Mucosa of descending colon (tissue), 3 donors: ENCODE results near the gene MED25. TPM values are rescaled to one million over a fixed set of nuclear protein-coding genes. Genes with fewer than 3 reads are reported as not detected.

Experiments used
- ATAC-seq: fragments of 200-7000 bp; cut with Tn5 transposase; one replicate; pipeline ENCODE4 v1.9.1; 2020; ENCODE audit warnings: mild to moderate bottlenecking, moderate library complexity
- DNase-seq, 3 donors: peaks; one replicate each; pipeline ENCODE4 v3.0.0-alpha.2; 2020
- H3K36me3 ChIP-seq: fragments of 200-600 bp; one replicate; pipeline ENCODE4 v1.8.0; 2021; ENCODE audit warnings: low read depth, mild to moderate bottlenecking
- H3K4me1 ChIP-seq: fragments of 200-600 bp; one replicate; pipeline ENCODE4 v1.8.0; 2021; ENCODE audit warnings: low read depth, mild to moderate bottlenecking
- H3K4me3 ChIP-seq: fragments of 200-600 bp; one replicate; pipeline ENCODE4 v1.8.0; 2021; ENCODE audit warnings: mild to moderate bottlenecking
- H3K9me3 ChIP-seq: fragments of 200-600 bp; one replicate; pipeline ENCODE4 v1.8.0; 2021; ENCODE audit warnings: mild to moderate bottlenecking
- CTCF ChIP-seq: fragments of 200-600 bp; IDR thresholded peaks from one replicate; pipeline ENCODE4 v1.8.0; 2022; ENCODE audit warnings: antibody characterized with exemption, mild to moderate bottlenecking
- intact Hi-C, 2 donors: fragments of 100-400 bp; cut with DNase I in 1 of 2; cut with micrococcal nuclease in 1 of 2; formaldehyde crosslinking; loops; one replicate each; pipeline versions ENCODE4 v1.11.0 to v1.11.1; 2022; cut with DNase I, micrococcal nuclease
- total RNA-seq, 3 donors: library from RNA; stranded (reverse); fragmentation: NEBNext Ultra II Directional in 2 of 3; extraction: Animal tissue kit (Norgen Biotek cat#: 25700) in 2 of 3; gene quantifications; one replicate each; pipeline versions ENCODE4 v1.2.1 to v1.2.4, GENCODE V29; 2021 to 2023
- donor health status: DM: no; HTN: no; CAD: no; lungs with moderate emphysema.
- donor health status: DM: no; HTN: no; CAD: no.
- donor health status: DM: no; HTN: yes; CAD: no.

MED25 gene
- total RNA-seq, 3 donors from 2014 or later, result 54.7 to 57.4 (median 55.2) TPM

GRCh38 chr19:49781394-49781793 lies 36.7 kb upstream of the MED25 start:
- no peak overlapping the region for H3K4me3 ChIP-seq
- no peak for TF ChIP-seq CTCF
- no peaks in the 10 kb centered on the region for H3K36me3 ChIP-seq
- intact Hi-C loops, result no loop called here
- no peaks in the 10 kb centered on the region for H3K4me1 ChIP-seq
- H3K9me3 ChIP-seq, result no peaks in the 10 kb centered on the region
- DNase-seq (no peak), ATAC-seq (peak; percentile 24)

GRCh38 chr19:49782515-49782914 lies 35.6 kb upstream of the MED25 start:
- Histone ChIP-seq H3K36me3 (no peaks in the 10 kb centered on the region), H3K4me1 (no peaks in the 10 kb centered on the region), H3K9me3 (no peaks in the 10 kb centered on the region), H3K4me3 (no peak overlapping the region)
- TF ChIP-seq CTCF, result no peak
- intact Hi-C loops, result no loop called here
- no peak for DNase-seq
- ATAC-seq, result no peak

GRCh38 chr19:49786376-49786820 lies 31.7 kb upstream of the MED25 start:
- H3K9me3 ChIP-seq, result no peaks in the 10 kb centered on the region
- no peaks in the 10 kb centered on the region for H3K4me1 ChIP-seq
- no peak for TF ChIP-seq CTCF
- intact Hi-C loops, result no loop called here
- peak; percentile 61 for ATAC-seq
- no peak for DNase-seq
- H3K4me3 ChIP-seq, result no peak overlapping the region
- no peaks in the 10 kb centered on the region for H3K36me3 ChIP-seq

GRCh38 chr19:49787746-49788145 lies 30.3 kb upstream of the MED25 start:
- no peak for TF ChIP-seq CTCF
- no peak for DNase-seq
- ATAC-seq, result no peak
- intact Hi-C loops, result no loop called here
- Histone ChIP-seq H3K36me3 (peaks cover 1% of the 10 kb centered on the region), H3K4me1 (no peaks in the 10 kb centered on the region), H3K9me3 (no peaks in the 10 kb centered on the region), H3K4me3 (no peak overlapping the region)

- H3K9me3 ChIP-seq, result no peaks in the 10 kb centered on the region
- intact Hi-C loops, result no loop called here
- no peak overlapping the region for H3K4me3 ChIP-seq
- H3K36me3 ChIP-seq, result peaks cover 5% of the 10 kb centered on the region
- no peaks in the 10 kb centered on the region for H3K4me1 ChIP-seq
- DNase-seq (no peak), ATAC-seq (no peak)
- TF ChIP-seq CTCF, result no peak
Measured at GRCh38 chr19:49788857-49789256, 29.2 kb upstream of the MED25 start.

- DNase-seq (no peak), ATAC-seq (peak; percentile 44)
- no peaks in the 10 kb centered on the region for H3K9me3 ChIP-seq
- H3K36me3 ChIP-seq, result peaks cover 5% of the 10 kb centered on the region
- no peak overlapping the region for H3K4me3 ChIP-seq
- H3K4me1 ChIP-seq, result no peaks in the 10 kb centered on the region
- intact Hi-C loops, result no loop called here
- no peak for TF ChIP-seq CTCF
Measured at GRCh38 chr19:49790866-49791265, 27.2 kb upstream of the MED25 start.
